Measurements from ENCODE around the gene GRIN2D.
A peak's percentile ranks its signal among the peaks of the same experiment; 100 is the strongest.
"Not testable (repeated sequence)": the region's sequence is repeated elsewhere in the genome, so short reads cannot be mapped to it uniquely, and the experiment has no call there.

Gene GRIN2D

GRCh38 chr19:48371367-48371766 is 22.1 kb upstream of the GRIN2D start:
- DNase-seq (ENCODE audit: low read depth, low spot score) = no peak

- not testable (repeated sequence) for DNase-seq (ENCODE audit: low read depth, low spot score)
Measured at GRCh38 chr19:48371771-48372170, 21.7 kb upstream of the GRIN2D start.

- DNase-seq (ENCODE audit: low read depth, low spot score) = no peak
Measured at GRCh38 chr19:48372904-48373303, 20.6 kb upstream of the GRIN2D start.

- no peak for DNase-seq (ENCODE audit: low read depth, low spot score)
Measured at GRCh38 chr19:48373567-48373966, 19.9 kb upstream of the GRIN2D start.

DNA sequence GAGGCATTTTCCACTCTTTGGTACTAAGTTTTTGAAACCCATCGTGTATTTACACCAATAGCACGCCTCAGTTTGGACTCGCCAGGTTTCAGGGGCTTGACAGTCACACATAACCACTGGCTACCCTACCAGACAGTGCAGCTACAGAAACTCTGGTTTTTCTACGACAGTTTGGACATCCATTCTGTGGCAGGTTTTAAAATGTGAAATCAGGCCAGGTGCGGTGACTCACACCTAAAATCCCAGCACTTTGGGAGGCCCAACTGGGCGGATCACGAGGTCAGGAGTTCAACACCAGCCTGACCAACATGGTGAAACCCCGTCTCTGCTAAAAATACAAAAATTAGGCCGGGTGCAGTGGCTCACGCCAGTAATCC is 15.3 kb upstream of the GRIN2D start:
- DNase-seq (ENCODE audit: low read depth, low spot score) = no peak

DNA sequence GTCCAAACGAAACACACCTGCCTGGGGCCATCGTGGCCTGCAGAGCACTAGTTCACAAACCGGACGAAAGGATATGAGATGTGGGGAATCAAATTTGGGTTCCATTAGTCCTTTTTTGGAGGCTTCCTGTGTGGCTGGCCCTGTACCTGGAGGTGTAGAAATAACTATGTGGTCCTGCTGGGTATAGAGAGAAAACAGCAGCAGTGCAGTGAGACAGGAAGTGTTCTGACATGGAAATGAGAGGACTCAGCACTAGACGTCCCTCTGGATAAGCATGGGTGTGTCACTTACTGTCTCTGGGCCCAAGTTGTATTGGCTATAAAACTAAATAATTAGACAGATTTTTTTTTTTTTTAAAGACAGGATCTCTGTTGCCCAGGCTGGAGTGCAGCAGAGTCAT is 14.4 kb upstream of the GRIN2D start:
- DNase-seq (ENCODE audit: low read depth, low spot score) = no peak

- no peak for DNase-seq (ENCODE audit: low read depth, low spot score)
Measured at GRCh38 chr19:48381178-48381950, 12.1 kb upstream of the GRIN2D start.

DNA sequence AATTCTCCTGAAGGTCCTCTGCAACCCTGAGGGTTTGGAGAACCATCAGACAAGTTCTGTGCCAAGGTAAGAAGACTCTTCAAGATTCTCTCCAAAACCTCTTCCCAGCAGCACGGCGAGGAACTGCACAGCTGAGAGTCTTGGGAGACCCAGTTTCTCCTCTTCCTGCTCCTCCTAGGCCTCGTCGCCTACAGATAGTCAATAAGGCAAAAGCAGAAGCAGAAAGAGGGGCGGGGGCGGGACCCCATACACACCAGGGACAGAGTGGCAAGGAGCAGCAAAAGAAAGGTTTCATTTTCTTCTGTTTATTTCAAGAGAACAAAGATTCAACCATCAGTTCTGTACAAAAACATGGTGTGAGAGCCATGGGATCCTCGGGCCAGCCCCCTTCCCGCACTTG is 11.2 kb upstream of the GRIN2D start:
- DNase-seq (ENCODE audit: low read depth, low spot score) = no peak

DNA sequence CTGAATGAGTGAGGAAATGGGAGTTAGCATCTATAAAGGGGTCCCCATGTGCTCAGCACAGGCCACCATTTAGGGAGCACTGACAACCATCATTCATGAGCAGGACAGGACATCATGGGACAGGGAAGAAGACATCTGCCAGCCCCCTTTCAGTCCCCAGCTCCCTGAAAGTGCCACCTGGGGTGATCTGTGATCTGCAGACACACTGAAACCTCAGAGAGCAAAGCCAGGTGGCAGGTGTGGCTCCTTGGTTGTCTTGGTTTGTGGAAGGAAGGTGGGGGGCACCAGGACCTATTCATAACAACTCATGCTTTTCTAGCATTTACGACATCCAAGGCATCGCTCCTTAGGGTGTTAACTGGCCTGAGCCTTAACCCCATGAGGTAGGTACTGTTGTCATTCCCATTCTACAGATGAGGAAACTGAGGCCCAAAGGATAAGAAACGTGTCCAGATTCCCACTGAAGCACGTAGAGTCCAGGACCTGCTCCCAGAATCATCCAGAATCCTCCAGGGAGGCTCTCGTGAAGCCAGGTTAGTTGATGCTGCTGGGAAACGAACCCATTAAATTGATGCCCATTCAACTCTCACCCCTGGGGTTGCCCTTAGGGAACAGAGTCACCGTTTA is 7.9 kb upstream of the GRIN2D start:
- DNase-seq (ENCODE audit: low read depth, low spot score) = no peak

DNA sequence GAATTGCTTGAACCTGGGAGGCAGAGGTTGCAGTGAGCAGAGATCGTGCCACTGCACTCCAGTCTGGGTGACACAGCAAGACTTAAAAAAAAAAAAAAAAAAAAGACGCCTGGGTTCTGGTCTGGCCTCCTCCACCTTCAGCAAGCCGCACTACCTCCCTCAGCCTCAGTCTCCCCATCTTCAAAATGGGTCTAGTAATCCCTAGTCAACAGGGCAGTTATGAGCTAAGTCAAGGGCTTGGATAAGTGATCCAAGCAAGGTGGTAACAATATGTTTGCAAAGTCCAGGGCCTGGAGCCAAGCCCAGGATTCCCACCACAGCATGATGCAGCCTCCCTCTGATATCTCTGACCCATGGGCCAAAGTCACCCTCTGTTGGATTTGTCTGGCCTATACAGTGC is 6.5 kb upstream of the GRIN2D start:
- DNase-seq (ENCODE audit: low read depth, low spot score) = no peak

GRCh38 chr19:48390188-48391099 is 3.0 kb upstream of the GRIN2D start:
- peak; percentile 26 for DNase-seq (ENCODE audit: low read depth, low spot score)

- peak; percentile 38 for DNase-seq (ENCODE audit: low read depth, low spot score)
Measured at GRCh38 chr19:48391100-48392005, 2.1 kb upstream of the GRIN2D start, which contains the start of gene KDELR1. Gene KDELR1, minus strand, starts transcription at chr19:48391551. Its CDS starts 193 bp downstream, at chr19:48391358.

- not testable (repeated sequence) for DNase-seq (ENCODE audit: low read depth, low spot score)
Measured at GRCh38 chr19:48392006-48392344, 1.5 kb upstream of the GRIN2D start.

GRCh38 chr19:48392860-48393558 is 459 bp upstream of the GRIN2D start:
- DNase-seq (ENCODE audit: low read depth, low spot score) = no peak

DNA sequence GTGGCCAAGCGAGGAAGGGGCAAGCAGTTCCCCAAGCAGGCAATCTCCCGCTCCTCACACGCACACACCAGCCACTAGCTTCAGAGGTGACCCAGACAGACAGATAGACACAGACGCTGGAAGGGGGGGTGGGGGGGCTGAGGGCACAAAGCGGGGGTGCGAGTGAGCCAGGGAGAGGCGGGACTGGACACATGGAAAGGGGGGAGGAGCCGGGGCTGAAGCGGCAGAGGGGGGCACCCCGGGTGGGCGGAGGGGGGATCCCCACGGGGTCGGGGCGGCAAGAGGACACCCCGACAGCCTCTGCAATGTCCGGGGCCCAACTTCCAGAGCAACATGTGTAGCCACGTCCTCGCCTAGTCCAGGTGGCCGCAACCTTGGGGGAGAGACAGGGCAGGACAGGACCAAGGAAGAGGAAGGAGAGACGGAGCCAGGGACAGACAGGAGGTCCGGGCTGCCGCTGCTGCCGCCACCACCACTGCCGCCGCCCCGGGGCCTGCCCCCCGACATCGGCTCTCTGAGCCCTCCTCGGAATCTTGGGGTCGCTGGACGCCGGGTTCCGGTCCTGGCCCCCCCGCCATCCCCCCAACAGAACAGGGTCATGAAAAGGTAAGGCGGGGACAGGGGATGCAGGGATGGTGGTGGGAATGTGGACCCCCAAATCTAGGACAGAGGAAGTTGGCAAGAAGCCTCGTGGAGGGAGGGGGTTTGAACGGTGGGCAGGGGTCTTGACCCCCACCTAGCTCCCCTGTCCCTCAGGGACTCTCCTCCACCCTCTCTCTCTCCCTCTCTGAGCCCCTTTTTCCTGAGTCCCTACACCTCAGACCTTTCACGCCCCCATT is 1.1 kb downstream of the GRIN2D start:
- no peak for DNase-seq (ENCODE audit: low read depth, low spot score)

GRCh38 chr19:48395170-48395455 is 1.6 kb downstream of the GRIN2D start:
- no peak for DNase-seq (ENCODE audit: low read depth, low spot score)

- no peak for DNase-seq (ENCODE audit: low read depth, low spot score)
Measured at GRCh38 chr19:48395499-48395898, 2.0 kb downstream of the GRIN2D start.

DNA sequence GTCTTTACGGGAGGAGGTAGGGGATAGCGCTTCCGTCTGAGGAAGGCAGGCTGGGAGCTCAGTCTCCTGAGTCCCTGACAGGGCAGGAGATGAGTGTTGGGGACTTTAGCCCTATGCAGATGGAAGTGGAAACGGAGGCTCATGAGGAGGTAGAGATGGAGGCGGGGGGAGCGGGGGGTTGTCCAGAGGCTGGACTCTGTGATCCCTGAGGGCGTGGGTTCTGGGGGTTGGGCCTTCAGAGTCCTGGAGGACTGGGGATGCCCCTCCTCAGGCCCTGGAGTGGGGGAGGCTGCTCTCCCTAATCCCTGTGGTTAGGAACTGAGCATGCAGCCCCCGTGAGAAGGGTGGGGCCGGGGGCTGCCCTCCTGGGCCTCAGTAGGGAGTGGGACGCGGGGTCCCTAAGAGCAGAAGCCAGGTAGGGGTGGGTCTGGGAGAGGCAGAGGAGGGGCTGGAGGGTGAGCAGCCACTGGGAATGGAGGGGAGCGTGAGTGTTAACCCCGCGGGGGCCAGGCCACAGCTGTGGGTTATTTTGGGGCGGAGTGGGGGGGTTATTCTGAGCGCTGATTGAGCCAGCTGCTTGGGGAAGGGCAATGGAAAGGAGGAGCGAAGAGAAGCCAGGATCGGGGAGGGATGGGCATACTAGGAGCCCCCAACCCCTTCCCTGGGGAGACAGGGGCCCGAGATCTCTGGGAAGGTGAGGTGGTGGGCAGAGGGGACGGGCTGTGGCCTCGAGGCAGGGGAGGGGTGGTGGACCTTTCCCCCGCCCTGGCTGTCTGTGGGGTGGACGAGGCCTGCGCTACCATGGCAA is 2.8 kb downstream of the GRIN2D start:
- no peak for DNase-seq (ENCODE audit: low read depth, low spot score)

GRCh38 chr19:48396824-48397176 is 3.3 kb downstream of the GRIN2D start:
- DNase-seq (ENCODE audit: low read depth, low spot score) = no peak

All from activated CD4-positive, CD25-positive, alpha-beta regulatory T cell treated with anti-CD3 and anti-CD28 coated beads, Interleukin-2, amount 50 U/mL, for 16 hours (primary cell).